DOHH2 (cell line): ENCODE data around the gene GTSF1L.

Source experiments
- EZH2phosphoT487 ChIP-seq: fragments of 200-600 bp; sonication (generic); IDR thresholded peaks from 2 replicates; pipeline ENCODE4 v1.6.1; 2017; ENCODE audit warnings: borderline replicate concordance, mild to moderate bottlenecking, antibody characterized with exemption, low read length, moderate library complexity, mixed read lengths
- TF ChIP-seq, protein P1 (sequence below): fragments of 200-600 bp; sonication (generic); IDR thresholded peaks from one replicate; pipeline ENCODE4 v1.5.1; 2014; ENCODE audit warnings: antibody characterized with exemption, mild to moderate bottlenecking, low read depth, low read length; ENCODE audit not compliant: poor library complexity, severe bottlenecking

DNA sequence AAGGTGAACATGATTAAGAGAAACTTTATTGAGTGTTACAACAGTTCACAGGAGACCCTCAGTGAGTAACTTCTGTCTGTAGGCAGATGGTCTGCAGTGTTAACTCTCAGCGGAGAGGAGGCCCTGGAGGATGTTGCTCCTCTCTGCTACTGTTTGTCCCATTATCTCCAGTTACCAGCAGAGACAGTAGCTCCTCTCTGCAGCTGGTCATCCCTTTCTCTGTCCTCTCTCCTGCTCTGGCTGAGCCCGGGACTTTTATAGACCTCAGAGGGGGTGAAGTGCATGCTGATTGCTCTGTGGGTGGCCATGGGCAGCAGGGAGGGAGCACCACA is 5.7 kb downstream of the GTSF1L start:
- TF ChIP-seq, protein P1, sequence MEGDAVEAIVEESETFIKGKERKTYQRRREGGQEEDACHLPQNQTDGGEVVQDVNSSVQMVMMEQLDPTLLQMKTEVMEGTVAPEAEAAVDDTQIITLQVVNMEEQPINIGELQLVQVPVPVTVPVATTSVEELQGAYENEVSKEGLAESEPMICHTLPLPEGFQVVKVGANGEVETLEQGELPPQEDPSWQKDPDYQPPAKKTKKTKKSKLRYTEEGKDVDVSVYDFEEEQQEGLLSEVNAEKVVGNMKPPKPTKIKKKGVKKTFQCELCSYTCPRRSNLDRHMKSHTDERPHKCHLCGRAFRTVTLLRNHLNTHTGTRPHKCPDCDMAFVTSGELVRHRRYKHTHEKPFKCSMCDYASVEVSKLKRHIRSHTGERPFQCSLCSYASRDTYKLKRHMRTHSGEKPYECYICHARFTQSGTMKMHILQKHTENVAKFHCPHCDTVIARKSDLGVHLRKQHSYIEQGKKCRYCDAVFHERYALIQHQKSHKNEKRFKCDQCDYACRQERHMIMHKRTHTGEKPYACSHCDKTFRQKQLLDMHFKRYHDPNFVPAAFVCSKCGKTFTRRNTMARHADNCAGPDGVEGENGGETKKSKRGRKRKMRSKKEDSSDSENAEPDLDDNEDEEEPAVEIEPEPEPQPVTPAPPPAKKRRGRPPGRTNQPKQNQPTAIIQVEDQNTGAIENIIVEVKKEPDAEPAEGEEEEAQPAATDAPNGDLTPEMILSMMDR, result no peak
- TF ChIP-seq EZH2phosphoT487, result no peak
